K562 (cell line): ENCODE data around the gene RSAD1. TPM values are rescaled to one million over a fixed set of nuclear protein-coding genes. Genes with fewer than 3 reads are reported as not detected.

Source experiments
- ATAC-seq: fragments of 200-7000 bp; cut with Tn5 transposase; 3 replicates; pipeline ENCODE4 v1.9.1; 2020; ENCODE audit warnings: moderate library complexity
- BruUV-seq: library from RNA; stranded (reverse); fragments of 400-500 nt; replicated peaks from 2 replicates; lab custom pipeline; 2021; lab: Mats Ljungman, UMichigan
- CTCF ChIA-PET: fragments of 300-600 bp; formaldehyde crosslinking; extraction: SDS; loops from one replicate; lab custom pipeline; 2021; ENCODE audit warnings: low intra/inter-chr PET ratio; lab: Yijun Ruan, JAX
- POLR2A ChIA-PET: fragments of 300-600, 350-650 bp; sonication (Branson Sonifier 250); formaldehyde crosslinking; extraction: SDS; loops from one replicate; lab custom pipeline; 2021; ENCODE audit warnings: antibody characterized with exemption, inconsistent platforms; lab: Yijun Ruan, JAX
- DNase-seq, 4 experiments: peaks; one replicate each; pipeline versions ENCODE4 v3.0.0 to v3.0.0-alpha.2; 2011 to 2018; ENCODE audit warnings: low spot score in 3 of 4, mixed read lengths in 3 of 4; ENCODE audit errors: extremely low read depth in 1 of 4
- FAIRE-seq: peaks from 2 replicates; lab custom pipeline; 2011; peaks lifted over from hg19 to GRCh38; lab: Jason Lieb, UNC
- H2AFZ ChIP-seq: 2 replicates; pipeline ENCODE4 v1.6.0; 2011; ENCODE audit warnings: low read depth, low read length, control low read depth, inconsistent platforms
- H3K27ac ChIP-seq: fragments of 200-600 bp; 3 replicates; pipeline ENCODE4 v1.8.0; 2011; ENCODE audit warnings: low read depth, mild to moderate bottlenecking, control low read depth, inconsistent platforms, low read length, moderate library complexity, mixed read lengths; ENCODE audit errors: extremely low read depth
- H3K27me3 ChIP-seq, 2 experiments: fragments of 300-600 bp in 1 of 2; 2 replicates in 1 of 2; 3 replicates in 1 of 2; pipeline versions ENCODE4 v1.6.0 to v1.8.0; 2011; ENCODE audit warnings: inconsistent platforms in 2 of 2, low read length in 2 of 2, mild to moderate bottlenecking in 1 of 2, mixed read lengths in 1 of 2, moderate library complexity in 1 of 2; ENCODE audit not compliant: control insufficient read depth in 2 of 2, insufficient read depth in 2 of 2
- H3K36me3 ChIP-seq: fragments of 300-600 bp; 3 replicates; pipeline ENCODE4 v1.8.0; 2011; ENCODE audit warnings: mild to moderate bottlenecking, low read length, inconsistent platforms; ENCODE audit not compliant: control insufficient read depth, insufficient read depth
- H3K4me1 ChIP-seq, 2 experiments: fragments of 200-600 bp in 1 of 2; replicated peaks in 1 of 2; 2 replicates in 1 of 2; 3 replicates in 1 of 2; pipeline versions ENCODE4 v1.5.1 to v1.8.0; 2011; ENCODE audit warnings: inconsistent platforms in 2 of 2, low read length in 2 of 2, mild to moderate bottlenecking in 1 of 2, mixed read lengths in 1 of 2, moderate library complexity in 1 of 2; ENCODE audit not compliant: control insufficient read depth in 2 of 2, insufficient read depth in 2 of 2
- H3K4me2 ChIP-seq: 2 replicates; pipeline ENCODE4 v1.6.1; 2011; ENCODE audit warnings: low read length, control low read depth, inconsistent platforms, mixed read lengths; ENCODE audit not compliant: insufficient read depth
- H3K4me3 ChIP-seq: fragments of 200-600 bp; sonication (generic), shearing (Covaris generic); 2 replicates; pipeline ENCODE4 v1.5.1; 2016; ENCODE audit warnings: control low read depth, inconsistent platforms
- H3K79me2 ChIP-seq: fragments of 200-600 bp; 3 replicates; pipeline ENCODE4 v1.8.0; 2011; ENCODE audit warnings: low read length, inconsistent platforms; ENCODE audit not compliant: control insufficient read depth, insufficient read depth
- H3K9ac ChIP-seq, 2 experiments: 2 replicates each; pipeline versions ENCODE4 v1.6.0 to v1.6.1; 2011; ENCODE audit warnings: low read depth in 2 of 2, low read length in 2 of 2, control low read depth in 1 of 2, inconsistent platforms in 1 of 2, mild to moderate bottlenecking in 1 of 2, mixed read lengths in 1 of 2; ENCODE audit not compliant: insufficient read depth in 1 of 2
- H3K9me1 ChIP-seq: one replicate; pipeline ENCODE4 v1.6.0; 2011; ENCODE audit warnings: inconsistent platforms, mild to moderate bottlenecking, low read length, moderate library complexity; ENCODE audit not compliant: control insufficient read depth, insufficient read depth
- H3K9me3 ChIP-seq: replicated peaks from 2 replicates; pipeline ENCODE4 v1.5.1; 2011; ENCODE audit warnings: low read depth, low read length, inconsistent platforms; ENCODE audit not compliant: control insufficient read depth, insufficient read depth
- H4K20me1 ChIP-seq: replicated peaks from 2 replicates; pipeline ENCODE4 v1.6.1; 2011; ENCODE audit warnings: low read length, inconsistent platforms, mixed read lengths; ENCODE audit not compliant: control insufficient read depth, insufficient read depth
- CGGBP1 ChIP-seq: fragments of 250-450 bp; sonication (Bioruptor Pico); IDR thresholded peaks from 2 replicates; pipeline ENCODE4 v1.9.0; 2021; ENCODE audit warnings: mild to moderate bottlenecking
- CHD1 ChIP-seq: fragments of 200-600 bp; sonication (generic); IDR thresholded peaks from one replicate; pipeline ENCODE4 v1.6.1; 2012; ENCODE audit warnings: mild to moderate bottlenecking, moderate library complexity, low read length, inconsistent platforms
- DACH1 ChIP-seq: fragments of 450-650 bp; IDR thresholded peaks from 2 replicates; pipeline ENCODE4 v1.6.1; 2018; ENCODE audit not compliant: partially characterized antibody
- IRF1 ChIP-seq: sonication (generic); formaldehyde crosslinking; IDR thresholded peaks from 2 replicates; pipeline ENCODE4 v1.8.0; 2022; ENCODE audit warnings: missing genetic modification reagents, mild to moderate bottlenecking, borderline replicate concordance
- NKRF ChIP-seq: fragments of 450-650 bp; IDR thresholded peaks from 2 replicates; pipeline ENCODE4 v1.6.1; 2016; ENCODE audit warnings: borderline replicate concordance
- POLR2AphosphoS5 ChIP-seq: IDR thresholded peaks from 2 replicates; pipeline ENCODE4 v1.6.1; 2011; ENCODE audit warnings: mild to moderate bottlenecking, low read depth, low read length, moderate library complexity; ENCODE audit not compliant: control insufficient read depth, insufficient read depth
- RBM25 ChIP-seq: fragments of 200-400 bp; formaldehyde crosslinking; IDR thresholded peaks from 2 replicates; pipeline ENCODE4 v1.6.1; 2018; ENCODE audit warnings: low read length, low read depth, moderate library complexity; ENCODE audit not compliant: severe bottlenecking
- TFAP4 ChIP-seq: sonication (generic); formaldehyde crosslinking; IDR thresholded peaks from 2 replicates; pipeline ENCODE4 v1.8.0; 2022; ENCODE audit warnings: missing genetic modification reagents, mild to moderate bottlenecking, moderate library complexity, borderline replicate concordance
- ZNF124 ChIP-seq: sonication (generic); formaldehyde crosslinking; IDR thresholded peaks from 2 replicates; pipeline ENCODE4 v1.8.1; 2022; ENCODE audit warnings: missing genetic modification reagents
- ZNF76 ChIP-seq: fragments of 250-450 bp; sonication (Bioruptor Pico); IDR thresholded peaks from 2 replicates; pipeline ENCODE4 v1.4.0; 2020; ENCODE audit warnings: mild to moderate bottlenecking, moderate library complexity, borderline replicate concordance
- WGBS: fragments of 100-300 bp; shearing (Covaris generic); methylation state at CpG from one replicate; pipeline ENCODE4 v1.1.6; 2016; ENCODE audit warnings: low coverage, mixed read lengths; ENCODE audit not compliant: insufficient coverage; ENCODE audit errors: missing lambda C conversion rate; 5-methylcytosine and 5-hydroxymethylcytosine counted together
- in situ Hi-C: fragments of 300-500 bp; cut with MboI; formaldehyde crosslinking; loops from 4 replicates; pipeline ENCODE4 v1.15.0; 2018; ENCODE audit warnings: inconsistent platforms, mixed read lengths
- intact Hi-C: fragments of 100-400 bp; cut with micrococcal nuclease; formaldehyde crosslinking; loops from 2 replicates; pipeline ENCODE4 v1.14.2; 2022
- polyA plus RNA-seq, 8 experiments: library from polyadenylated mRNA; depleted of rRNA in 4 of 8; stranded (reverse) in 5 of 8; unstranded in 3 of 8; fragments of >200 nt; fragmentation: Nextera tagmentation in 2 of 8; fragmentation: Illumina TruSeq in 1 of 8; extraction: Ambion mirVana in 2 of 8; extraction: Trizol in 1 of 8; gene quantifications; 2 replicates each; pipeline versions ENCODE4 v1.2.1 to v1.2.3, GENCODE V29; 2011 to 2014; ENCODE audit warnings: inconsistent platforms in 1 of 8, missing spikeins in 1 of 8
- total RNA-seq, 7 experiments: library from RNA; depleted of rRNA in 6 of 7; stranded (reverse); fragments of >200 nt in 6 of 7; fragmentation: Illumina TruSeq in 2 of 7; extraction: Trizol in 2 of 7; gene quantifications; 2 replicates each; pipeline versions ENCODE4 v1.2.1 to v1.2.3, GENCODE V29; 2011 to 2021; ENCODE audit warnings: low replicate concordance in 1 of 7
- TF ChIP-seq, protein P1 (sequence below): fragments of 200-400 bp; formaldehyde crosslinking; IDR thresholded peaks from 2 replicates; pipeline ENCODE4 v1.6.1; 2017; ENCODE audit warnings: mild to moderate bottlenecking, low read depth, low read length, moderate library complexity
- TF ChIP-seq, protein P2 (sequence below), 2 experiments: fragments of 450-650 bp; conservative IDR thresholded peaks; 2 replicates each; pipeline ENCODE4 v1.6.1; 2017; ENCODE audit warnings: mild to moderate bottlenecking in 2 of 2, moderate library complexity in 2 of 2

The RSAD1 gene
- total and polyA plus RNA-seq, 9 of the 15 experiments (the other 6 are each of a cell fraction or from before 2014, with no cell fraction given), result 4.5 to 42.5 (median 26.8) TPM

GRCh38 chr17:50514388-50514787, 35.7 kb downstream of the RSAD1 start:
- no peak for ATAC-seq
- H3K9me1 ChIP-seq, result no peaks in the 10 kb centered on the region
- TF ChIP-seq CHD1, result no peak
- TF ChIP-seq NKRF, result no peak
- TF ChIP-seq, protein P1, sequence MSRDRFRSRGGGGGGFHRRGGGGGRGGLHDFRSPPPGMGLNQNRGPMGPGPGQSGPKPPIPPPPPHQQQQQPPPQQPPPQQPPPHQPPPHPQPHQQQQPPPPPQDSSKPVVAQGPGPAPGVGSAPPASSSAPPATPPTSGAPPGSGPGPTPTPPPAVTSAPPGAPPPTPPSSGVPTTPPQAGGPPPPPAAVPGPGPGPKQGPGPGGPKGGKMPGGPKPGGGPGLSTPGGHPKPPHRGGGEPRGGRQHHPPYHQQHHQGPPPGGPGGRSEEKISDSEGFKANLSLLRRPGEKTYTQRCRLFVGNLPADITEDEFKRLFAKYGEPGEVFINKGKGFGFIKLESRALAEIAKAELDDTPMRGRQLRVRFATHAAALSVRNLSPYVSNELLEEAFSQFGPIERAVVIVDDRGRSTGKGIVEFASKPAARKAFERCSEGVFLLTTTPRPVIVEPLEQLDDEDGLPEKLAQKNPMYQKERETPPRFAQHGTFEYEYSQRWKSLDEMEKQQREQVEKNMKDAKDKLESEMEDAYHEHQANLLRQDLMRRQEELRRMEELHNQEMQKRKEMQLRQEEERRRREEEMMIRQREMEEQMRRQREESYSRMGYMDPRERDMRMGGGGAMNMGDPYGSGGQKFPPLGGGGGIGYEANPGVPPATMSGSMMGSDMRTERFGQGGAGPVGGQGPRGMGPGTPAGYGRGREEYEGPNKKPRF, result no peak
- TF ChIP-seq ZNF124 (CRISPR knock-in tag), result no peak
- TF ChIP-seq, protein P2, sequence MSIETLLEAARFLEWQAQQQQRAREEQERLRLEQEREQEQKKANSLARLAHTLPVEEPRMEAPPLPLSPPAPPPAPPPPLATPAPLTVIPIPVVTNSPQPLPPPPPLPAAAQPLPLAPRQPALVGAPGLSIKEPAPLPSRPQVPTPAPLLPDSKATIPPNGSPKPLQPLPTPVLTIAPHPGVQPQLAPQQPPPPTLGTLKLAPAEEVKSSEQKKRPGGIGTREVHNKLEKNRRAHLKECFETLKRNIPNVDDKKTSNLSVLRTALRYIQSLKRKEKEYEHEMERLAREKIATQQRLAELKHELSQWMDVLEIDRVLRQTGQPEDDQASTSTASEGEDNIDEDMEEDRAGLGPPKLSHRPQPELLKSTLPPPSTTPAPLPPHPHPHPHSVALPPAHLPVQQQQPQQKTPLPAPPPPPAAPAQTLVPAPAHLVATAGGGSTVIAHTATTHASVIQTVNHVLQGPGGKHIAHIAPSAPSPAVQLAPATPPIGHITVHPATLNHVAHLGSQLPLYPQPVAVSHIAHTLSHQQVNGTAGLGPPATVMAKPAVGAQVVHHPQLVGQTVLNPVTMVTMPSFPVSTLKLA (conservative IDR thresholded peaks at IDR 0.05), result no peak
- no peak for TF ChIP-seq RBM25
- no peak for TF ChIP-seq POLR2AphosphoS5
- TF ChIP-seq CGGBP1 (CRISPR knock-in tag), result no peak
- no peak for TF ChIP-seq DACH1
- TF ChIP-seq ZNF76 (CRISPR knock-in tag), result no peak
- no peak for TF ChIP-seq IRF1 (CRISPR knock-in tag)
- TF ChIP-seq TFAP4 (CRISPR knock-in tag), result no peak
- TF ChIP-seq, all 486 proteins: peak for 0
- ChIA-PET CTCF (no interaction called here), POLR2A (no interaction called here)
- Histone ChIP-seq H3K27ac (no peak overlapping the region), H3K27me3 (peaks cover 14 to 31% of the 10 kb centered on the region in 2 experiments; a peak in 3 of 5 replicates), H3K4me3 (no peak overlapping the region), H2AFZ (no peak overlapping the region), H3K36me3 (no peaks in the 10 kb centered on the region), H3K4me1 (no peaks in the 10 kb centered on the region), H3K4me2 (no peak overlapping the region), H4K20me1 (no peaks in the 10 kb centered on the region), H3K79me2 (no peaks in the 10 kb centered on the region), H3K9me3 (no peaks in the 10 kb centered on the region), H3K9ac (no peak overlapping the region; a peak in 1 of 4 replicates)
- WGBS, result 4% methylated on average over 3 of the region's 3 CpGs
- no peak for FAIRE-seq
- in situ Hi-C loops, result no loop called here
- no peak for DNase-seq
- BruUV-seq, result no TSS peak
- intact Hi-C loops, result no loop called here
